Measurements from ENCODE around the gene CCDC63.

CCDC63 gene

DNA sequence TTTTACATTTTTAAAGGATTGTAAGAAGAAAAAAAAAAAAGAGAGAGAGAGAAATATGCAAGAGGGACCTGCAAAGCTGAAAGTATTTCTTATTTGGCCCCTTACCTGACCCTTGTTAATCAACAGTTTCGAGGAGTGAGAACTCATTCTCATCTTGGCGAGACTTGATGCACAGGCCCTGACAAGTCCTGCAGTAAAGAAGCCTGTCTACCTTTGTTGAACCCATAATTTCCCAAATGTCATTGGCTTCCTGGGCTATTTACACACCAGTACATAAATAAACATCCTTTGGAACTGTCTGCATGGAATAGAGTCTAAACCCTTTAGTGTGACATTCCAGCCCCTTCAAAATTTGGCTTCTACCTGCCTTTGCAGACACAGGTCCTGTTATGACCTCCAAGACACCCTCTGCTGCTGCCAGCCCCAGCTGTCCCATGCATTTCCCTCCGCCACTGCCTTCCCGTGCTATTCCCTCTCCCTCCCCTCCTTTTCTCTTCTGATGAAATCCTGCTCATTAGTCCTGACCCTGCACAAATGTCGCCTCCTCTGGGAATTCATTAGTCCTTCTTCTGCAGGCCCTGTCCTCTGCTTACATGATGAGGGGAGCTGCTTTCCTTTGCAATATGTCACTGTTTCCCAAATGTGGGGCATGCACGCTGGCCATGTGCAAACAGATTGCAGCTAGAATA is 38.5 kb downstream of the CCDC63 start:
- DNase-seq (ENCODE audit: low spot score) = no peak

DNA sequence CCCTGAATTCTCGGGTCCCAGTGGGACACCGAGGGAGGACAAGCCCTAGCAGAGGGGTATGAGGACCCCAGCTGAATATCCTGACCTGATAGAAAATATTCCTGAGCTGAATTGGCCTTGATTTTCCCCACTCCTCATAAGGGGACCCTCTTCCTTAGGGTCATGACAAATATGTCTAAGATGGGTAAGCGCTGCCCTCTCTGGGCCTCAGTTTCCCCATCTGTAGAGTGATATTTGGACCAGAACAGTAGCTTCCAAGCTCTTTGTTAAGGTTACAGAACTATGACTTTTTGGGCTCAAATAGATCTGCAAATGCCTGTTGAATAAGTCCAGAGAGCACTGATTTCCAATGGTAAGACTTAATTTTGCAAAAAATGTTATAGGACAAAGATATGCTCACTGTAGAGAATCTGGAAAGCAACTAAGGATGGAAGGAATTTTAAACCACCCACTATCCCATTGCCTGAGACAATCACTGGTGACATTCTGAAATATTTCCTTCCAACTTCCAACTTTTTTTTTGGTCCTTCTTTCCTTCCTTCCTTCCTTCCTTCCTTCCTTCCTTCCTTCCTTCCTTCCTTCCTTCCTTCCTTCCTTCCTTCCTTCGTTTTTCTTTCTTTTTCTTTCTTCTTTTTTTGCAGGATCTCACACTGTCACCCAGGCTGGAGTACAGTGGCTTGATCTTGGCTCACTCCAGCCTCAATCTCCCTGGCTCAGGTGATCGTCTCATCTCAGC is 41.6 kb downstream of the CCDC63 start:
- DNase-seq (ENCODE audit: low spot score) = no peak

DNA sequence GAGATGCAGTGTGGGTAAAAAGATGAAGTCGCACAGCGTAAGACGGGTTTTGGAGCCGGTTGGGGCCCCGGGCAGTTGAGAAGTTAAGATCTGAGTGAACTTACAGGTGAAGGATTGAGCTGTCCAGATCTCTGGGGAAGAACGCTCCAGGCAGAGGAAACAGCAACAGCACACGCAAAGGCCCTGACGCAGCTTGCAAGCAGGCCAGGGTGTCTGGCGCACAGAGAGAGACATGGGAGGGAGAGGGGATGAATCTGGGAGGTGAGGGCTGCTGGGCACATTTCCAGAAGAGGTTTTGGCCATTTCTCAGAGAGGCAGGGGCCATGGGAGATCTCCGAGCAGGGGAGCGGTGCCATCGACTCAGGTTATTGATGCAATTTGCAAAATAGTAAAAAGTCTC is 42.6 kb downstream of the CCDC63 start:
- no peak for DNase-seq (ENCODE audit: low spot score)

DNA sequence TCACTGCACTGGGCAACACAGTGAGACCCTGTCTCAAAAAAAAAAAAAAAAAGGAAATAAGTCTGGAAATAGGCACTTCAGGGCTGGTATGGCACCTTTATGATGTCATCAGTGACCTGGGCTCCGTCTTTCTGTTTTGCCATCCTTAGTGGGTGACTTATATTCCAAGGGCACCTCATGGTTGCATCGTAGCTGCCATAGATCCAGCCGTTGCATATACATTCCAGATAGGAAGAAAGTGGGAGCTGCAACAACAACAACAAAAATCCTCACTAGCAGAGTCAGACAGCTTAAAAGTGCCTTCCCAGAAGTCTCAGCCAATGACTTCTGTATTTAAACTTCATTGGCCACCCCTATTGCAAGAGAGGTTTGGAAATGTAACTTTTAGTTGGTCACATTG is 47.2 kb downstream of the CCDC63 start:
- DNase-seq (ENCODE audit: low spot score) = no peak

DNA sequence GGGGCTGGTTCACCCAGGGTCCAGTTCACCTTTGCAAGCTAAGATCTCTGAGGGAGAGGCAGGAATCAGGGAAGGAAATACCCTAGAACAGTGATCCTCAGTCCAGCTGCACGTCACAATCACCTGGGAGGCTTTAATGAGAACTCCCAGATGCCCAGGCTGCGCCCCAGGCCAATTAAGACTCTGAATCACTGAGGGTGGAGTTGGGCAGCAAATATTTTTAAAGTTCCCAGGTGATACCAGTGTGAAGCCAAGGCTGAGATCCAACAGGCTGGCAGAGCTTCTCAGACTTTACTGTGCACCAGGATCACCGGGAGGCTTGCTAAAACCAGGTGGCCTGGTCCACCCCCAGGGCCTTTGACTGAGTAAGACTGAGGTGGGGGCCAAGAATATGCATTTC is 49.8 kb downstream of the CCDC63 start:
- DNase-seq (ENCODE audit: low spot score) = no peak

DNA sequence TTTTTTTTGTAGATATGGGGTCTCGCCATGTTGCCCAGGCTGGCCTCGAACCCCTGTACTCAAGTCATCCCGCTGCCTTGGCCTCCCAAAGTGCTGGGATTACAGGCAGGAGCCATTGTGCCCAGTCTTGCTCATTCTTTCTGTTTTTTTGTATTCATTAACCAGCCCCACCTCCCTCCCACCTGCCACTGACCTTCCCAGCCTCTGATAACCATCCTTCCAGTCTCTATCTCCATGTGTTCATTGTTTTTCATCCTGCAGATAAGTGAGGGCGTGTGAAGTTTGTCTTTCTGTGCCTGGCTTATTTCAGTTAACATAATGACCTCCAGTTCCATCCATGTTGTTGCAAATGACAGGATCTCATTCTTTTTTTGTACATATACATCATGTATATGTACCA is 54.6 kb downstream of the CCDC63 start:
- DNase-seq (ENCODE audit: low spot score) = no peak

DNA sequence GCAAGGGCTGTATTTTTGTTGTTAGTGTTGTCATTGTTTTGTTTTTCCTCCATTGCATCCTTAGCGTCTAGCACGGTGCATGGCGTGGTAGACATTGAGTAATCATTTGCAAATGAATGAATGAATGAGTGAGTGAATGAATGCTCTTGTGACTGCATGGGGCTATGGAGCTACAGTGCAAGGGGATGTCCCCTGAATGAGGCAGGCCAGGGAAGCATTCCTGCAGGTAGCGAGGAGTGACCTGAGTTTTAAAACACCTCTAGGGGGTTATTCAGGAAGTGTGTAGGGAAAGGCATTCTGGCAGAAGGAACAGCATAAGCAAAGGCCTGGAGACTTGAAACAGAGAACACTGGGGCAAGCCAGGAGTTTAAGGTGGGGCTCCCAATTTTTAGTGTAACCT is 56.7 kb downstream of the CCDC63 start:
- DNase-seq (ENCODE audit: low spot score) = no peak

DNA sequence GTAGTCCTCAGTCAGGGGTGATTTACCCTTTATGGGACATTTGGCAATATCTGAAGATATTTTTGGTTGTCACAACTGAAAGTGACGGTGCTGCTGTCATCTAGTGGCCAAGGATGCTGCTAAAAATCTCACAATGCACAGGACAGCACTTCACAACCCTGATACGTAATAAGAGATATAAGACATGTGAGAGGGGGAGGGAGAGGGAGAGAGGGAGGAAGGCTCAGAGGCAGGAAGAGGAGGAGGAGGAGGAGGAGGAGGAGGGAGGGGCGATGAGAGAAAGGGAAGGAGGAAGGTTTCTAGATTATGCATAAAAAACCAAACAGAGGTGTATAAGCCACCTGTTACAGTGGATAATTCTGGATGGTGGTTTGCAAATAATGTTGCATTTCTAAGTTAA is 59.3 kb downstream of the CCDC63 start:
- DNase-seq (ENCODE audit: low spot score) = no peak

DNA sequence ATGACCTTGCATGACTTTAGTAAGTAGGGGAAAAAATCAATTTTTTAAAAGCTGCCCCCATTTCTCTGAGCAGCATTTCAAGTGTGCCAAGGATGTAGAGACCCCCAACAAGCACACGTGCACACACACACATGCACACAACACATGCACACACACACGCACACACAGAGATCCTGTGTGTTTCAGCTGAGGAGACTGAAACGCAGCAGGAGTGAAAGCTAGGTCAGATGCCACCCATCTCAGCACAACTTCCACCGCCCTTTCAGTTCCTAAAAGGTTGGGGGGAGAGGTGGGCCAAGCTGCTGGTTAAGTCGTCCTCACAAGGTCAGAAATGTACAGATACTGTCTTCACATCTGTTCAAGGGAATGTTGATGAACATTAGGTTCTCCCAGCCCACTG is 59.7 kb downstream of the CCDC63 start:
- no peak for DNase-seq (ENCODE audit: low spot score)

DNA sequence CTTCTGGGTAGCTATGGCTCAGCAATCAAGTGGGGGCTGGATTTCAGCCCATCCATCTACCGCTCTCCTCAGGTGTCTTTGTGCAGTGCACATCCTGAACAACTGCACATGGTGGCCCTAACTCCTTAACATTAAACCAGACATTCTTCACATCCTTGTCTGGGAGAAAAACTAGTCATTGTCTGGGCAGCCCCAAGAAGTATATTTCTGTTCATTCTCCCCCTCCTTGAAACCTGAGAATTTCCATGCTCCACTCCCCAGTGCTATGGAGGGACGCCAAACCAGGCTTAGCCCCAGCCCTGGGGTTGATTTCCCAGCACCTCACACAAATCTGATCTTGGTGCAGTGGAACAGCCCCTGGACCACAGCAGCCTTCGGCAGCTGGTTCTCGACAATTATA is 60.2 kb downstream of the CCDC63 start:
- DNase-seq (ENCODE audit: low spot score) = no peak

DNA sequence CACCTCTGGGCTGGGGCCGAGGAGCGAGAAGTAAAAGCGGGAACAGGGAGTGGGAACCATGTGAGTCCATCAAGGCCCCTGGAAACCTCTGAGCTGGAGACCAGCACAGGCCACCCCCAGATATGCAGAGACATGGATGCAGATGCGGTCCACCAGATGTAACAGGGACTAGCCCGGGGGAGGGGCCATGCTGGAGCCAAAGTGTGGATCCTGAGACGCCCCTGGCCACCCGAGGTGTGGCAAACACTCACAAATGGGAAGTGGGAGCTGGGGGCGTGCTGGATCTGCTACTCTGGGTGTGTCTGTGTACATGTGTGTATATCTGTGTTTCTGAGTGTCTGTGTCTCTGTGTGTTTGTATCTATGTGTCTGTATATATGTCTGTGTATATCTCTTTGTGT is 60.8 kb downstream of the CCDC63 start:
- DNase-seq (ENCODE audit: low spot score) = no peak

DNA sequence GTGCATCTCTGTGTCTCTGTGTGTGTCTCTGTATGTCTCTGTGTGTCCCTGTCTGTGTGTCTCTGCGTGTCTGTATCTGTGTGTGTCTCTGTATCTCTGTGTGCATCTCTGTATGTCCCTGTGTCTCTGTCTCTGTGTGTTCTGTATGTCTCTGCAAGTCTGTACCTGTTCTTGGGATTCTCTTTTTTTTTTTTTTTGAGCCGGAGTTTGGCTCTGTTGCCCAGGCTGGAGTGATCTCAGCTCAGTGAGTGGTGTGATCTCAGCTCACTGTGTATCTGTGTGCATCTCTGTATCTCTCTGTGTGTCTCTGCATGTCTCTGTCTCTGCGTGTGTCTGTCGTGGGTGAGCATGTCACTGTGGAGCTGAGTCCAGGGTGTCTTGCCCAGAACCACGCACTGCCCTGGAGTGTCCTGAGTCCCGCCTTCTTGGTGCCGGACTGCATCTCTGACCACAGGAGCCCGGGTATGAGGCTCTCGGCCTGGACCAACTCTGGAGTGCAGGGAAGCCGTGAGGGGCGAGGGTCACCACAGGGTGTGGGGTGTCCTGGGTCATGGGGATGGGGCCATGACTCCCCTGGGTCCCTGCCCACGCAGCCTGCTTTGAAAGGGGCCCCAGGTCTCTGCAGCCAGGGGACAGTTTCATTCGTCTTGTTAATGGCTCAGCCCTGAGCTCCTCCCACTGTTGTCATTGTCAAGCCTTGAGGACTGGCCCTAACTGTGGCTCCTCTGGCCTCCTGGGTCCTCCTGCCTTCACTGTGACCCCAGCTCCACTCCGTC is 61.8 kb downstream of the CCDC63 start:
- no peak for DNase-seq (ENCODE audit: low spot score)

DNA sequence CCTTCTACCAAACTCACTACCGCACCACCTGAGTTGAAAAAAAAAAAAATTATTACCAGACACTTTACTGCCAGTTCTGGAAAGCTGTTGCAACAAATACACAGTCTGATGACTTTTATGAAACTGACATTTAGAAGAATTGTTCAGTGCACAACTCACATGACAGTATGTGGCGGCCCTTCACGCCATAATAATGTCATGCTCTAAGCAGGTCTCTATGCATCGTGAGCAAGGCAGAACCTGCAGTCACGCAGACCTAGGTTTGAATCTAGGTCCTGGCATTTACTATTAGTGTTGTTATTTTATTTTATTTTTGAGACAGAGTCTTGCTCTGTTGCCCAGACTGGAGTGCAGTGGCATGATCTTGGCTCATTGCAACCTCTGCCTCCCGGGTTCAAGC is 65.5 kb downstream of the CCDC63 start:
- no peak for DNase-seq (ENCODE audit: low spot score)

DNA sequence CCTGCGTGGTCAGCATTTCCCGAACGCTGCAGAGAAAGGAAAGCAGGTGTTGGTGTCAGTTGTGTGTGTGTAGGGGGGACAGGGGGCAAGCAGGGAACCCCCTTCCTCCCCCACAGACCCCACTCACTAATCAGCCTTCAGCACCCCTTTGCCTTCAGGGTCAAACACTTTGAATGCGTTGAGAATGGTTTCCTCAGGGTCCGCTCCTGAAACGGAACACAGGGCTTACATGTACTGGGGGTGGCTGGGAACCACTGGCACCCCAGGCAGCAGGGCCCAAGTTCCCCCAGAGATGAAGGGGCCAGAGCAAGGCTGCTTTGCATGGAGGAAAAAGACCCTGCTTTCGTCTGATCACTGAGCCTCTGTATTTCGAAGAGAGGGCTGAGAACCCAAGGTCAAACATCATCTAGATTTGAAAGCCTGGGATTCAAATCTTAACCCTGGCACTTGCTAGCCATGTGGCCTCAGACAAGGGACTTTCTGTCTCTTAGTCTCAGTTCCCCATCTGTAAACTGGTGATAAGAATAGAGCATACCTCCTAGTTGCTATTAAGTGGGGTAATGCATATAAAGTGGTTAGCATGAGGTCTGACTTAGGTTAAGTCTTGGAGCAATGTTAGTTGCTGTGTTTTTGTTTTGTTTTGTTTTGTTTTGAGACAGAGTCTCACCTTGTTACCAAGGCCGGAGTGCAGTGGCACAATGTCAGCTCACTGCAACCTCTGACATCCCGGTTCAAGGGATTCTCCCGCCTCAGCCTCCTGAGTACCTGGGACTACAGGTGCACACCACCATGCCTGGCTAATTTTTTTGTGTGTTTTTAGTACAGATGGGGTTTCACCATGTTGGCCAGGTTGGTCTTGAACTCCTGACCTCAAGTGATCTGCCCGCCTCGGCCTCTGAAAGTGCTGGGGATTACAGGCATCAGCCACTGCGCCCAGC is 66.6 kb downstream of the CCDC63 start:
- DNase-seq (ENCODE audit: low spot score) = no peak

DNA sequence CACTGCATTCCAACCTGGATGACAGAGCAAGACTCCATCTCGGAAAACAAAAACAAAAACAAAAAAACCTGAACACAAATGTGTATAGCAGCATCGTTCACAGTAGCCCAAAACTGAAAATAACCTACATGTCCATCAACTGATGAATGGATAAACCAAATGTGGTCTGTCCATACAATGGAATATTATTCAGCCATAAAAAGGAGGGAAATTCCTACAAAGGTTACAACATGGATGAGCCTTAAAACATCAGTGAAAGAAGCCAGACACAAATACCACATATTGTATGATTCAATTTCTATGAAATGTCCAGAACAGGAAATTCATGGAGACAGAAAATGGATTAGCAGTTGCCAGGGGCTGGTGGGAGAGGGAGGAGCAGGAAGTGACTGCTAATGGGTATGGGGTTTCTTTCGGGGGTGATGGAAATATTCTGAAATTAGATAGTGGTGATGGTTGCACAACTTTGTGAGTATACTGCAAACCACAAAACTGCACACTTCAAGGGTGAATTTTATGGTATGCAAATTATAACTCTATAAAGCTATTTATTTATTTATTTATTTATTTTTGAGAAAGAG is 69.6 kb downstream of the CCDC63 start:
- DNase-seq (ENCODE audit: low spot score) = no peak

DNA sequence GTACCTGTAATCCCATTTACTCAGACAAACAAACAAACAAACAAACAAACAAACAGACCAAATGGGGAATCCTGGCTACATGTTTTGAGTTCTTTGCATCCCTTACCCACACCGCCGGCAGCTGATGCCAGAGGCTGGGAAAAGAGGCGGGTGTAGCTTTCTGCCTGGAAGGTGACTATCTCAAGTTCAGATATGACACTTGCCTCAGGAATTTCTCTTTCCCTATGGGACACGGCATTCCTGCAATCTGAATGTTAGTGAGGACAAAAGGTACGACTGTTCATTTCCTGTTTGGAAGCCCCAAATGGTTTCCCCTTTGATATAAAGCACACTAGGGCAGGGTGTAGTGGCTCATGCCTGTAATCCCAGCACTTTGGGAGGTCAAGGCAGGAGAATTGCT is 70.7 kb downstream of the CCDC63 start:
- no peak for DNase-seq (ENCODE audit: low spot score)

DNA sequence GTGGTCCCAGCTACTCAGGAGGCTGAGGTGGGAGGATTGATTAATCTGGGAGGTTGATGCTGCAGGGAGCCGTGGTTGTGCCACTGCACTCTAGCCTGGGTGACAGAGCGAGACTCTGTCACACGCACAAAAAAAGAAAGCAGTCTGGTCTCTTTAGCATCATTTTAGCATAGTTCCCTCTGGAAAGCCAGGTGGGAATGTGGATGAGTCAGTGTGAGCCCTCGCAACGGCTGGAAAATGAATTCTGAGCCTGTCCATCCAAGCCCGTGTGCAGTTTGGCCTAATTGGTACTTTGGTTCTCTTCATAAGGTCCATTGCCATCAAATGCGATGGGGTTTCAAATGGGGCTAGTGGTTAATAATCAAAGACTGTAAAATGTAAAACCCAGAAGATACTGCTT is 71.2 kb downstream of the CCDC63 start:
- no peak for DNase-seq (ENCODE audit: low spot score)

DNA sequence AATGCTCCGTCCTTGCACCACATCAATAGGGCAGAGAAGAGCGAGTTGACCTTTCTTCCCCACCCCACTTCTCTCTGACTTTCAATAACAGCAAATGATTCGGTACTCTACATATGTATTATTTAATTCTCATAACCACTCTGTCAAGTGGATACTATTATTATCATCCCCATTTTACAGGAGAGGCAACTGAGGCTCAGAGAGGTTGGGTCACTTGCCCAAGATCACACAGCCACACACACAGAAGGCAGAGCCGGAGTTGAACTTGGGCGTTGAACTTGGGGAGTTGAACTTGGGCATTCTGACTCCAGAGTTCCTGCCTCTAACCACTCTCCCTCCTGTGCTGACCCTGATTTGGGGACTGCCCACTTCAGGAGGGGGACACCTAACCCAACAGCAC is 72.9 kb downstream of the CCDC63 start:
- no peak for DNase-seq (ENCODE audit: low spot score)

DNA sequence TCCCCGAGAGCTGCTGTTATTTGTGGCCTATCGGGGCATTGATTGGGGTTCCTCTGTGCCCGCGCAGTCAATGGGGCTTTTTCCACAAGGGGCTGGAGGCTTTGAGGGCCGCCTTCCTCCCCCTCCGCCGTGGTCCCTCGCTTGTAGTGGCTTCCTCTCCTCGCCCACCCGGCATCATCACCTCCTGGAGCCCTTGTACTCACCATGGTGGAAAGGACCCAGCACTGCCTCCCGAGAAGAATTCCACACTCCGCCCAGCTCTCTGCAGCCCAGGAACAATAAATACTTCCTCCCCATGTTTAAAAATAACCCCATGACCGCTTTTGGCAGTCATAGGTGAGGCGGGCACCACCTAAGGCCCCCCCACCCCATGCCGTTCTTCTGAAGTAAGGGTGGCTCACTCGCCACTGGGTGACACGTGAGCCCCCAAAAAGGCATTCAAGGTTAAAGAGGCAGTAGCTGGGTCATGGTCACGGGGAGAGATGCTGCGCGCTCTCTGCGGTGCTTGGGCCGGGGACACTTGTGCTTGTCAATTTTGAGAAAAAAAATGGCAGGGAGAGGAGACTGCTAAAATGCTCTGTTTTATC is 73.6 kb downstream of the CCDC63 start, which contains the start of gene MYL2:
Gene MYL2, minus strand, starts transcription at position 256 of the 587 bp plus-strand sequence. Its CDS starts 50 bp downstream, at position 206.
- DNase-seq (ENCODE audit: low spot score) = no peak

DNA sequence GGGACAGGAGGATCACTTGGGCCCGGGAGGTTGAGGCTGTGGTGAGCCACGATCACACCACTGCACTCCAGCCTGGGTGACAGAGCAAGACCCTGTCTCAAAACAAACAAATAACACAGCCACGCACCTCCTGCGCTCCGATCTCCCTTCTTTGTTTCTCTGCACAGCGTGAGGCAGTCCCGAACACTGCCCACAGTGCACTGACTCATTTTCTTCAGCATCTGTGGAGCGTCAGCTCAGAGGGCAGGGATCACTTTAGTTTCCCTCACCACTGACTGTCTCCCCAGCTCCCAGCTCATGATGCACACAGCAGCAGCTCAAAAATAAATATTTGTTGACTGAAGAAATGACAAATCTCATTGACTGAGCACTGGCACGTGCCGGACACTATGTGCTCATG is 74.5 kb downstream of the CCDC63 start:
- no peak for DNase-seq (ENCODE audit: low spot score)

DNA sequence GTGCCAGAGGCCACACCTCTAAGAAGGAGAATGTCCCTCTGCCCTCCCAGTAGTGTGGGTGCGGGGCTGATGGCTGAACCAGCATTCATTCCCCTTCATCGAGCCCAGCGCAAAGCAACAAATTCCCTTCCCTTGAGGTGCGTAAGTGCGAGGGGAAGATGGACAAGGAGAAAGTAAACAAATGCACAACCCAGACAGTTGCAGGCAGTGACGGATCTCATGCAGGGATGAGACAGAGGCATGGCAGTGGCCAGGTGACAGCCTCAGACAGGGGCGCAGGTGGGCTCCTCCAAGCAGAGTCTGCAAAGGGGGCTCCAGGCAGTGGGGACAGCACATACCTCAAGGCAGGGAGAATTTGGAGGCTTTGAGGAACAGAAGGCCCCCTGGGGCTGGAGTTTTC is 75.9 kb downstream of the CCDC63 start:
- DNase-seq (ENCODE audit: low spot score) = no peak

Data from HuH-7.5 (cell line).